Cardiac fibroblast (primary cell): ENCODE results near the gene ZDHHC16.

Source experiments
- DNase-seq, 2 donors: peaks; one replicate each; pipeline versions ENCODE4 v3.0.0 to v3.0.0-alpha.2; 2010; ENCODE audit warnings: low read depth in 2 of 2
- H3K4me3 ChIP-seq, 2 donors: replicated peaks in 1 of 2; 1 replicate in 1 of 2; 2 replicates in 1 of 2; pipeline ENCODE4 v1.5.1; 2011; ENCODE audit warnings: low read depth in 2 of 2, low read length in 2 of 2, mild to moderate bottlenecking in 2 of 2, moderate library complexity in 1 of 2
- TF ChIP-seq, protein P1 (sequence below): IDR thresholded peaks from one replicate; pipeline ENCODE4 v1.5.1; 2011; ENCODE audit warnings: low read depth, mild to moderate bottlenecking, low read length, inconsistent platforms

ZDHHC16 gene

DNA sequence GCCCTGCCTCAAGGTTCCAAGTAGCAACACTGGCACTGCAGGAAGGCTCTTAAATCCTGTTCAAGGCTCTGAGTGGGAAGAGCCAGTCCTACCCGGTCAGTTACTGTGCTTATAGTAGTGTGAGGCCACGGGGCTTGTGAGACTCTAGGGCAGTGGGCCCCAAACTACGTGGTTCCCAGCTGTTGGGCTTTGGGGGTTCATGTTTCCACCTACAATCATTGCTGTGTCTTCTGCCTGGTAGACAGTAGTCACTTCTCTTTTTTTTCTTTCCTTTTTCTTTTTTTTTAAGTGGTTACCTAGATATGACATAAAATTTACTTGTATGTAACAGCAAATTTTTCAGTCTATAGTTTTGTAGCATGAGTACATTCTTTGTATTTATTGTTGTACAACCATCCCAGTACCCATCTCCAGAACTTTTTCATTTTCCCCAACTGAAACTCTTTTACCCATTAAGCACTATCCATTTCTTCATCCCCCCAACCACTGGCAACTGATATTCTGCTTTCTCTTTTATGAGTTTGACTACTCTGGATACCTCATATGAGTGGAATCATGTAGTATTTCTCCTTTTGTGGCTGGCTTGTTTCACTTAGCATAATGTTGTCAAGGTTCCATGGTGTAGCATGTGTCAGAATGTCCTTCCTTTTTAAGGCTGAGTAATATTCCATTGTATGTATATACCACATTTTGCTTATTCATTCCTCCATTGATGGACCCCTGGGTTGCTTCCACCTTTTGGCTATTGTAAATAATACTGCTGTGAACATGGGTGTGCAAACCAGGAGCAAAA lies 60.4 kb downstream of the ZDHHC16 start:
- no peak overlapping the region for H3K4me3 ChIP-seq
- no peak for DNase-seq
- TF ChIP-seq, protein P1, sequence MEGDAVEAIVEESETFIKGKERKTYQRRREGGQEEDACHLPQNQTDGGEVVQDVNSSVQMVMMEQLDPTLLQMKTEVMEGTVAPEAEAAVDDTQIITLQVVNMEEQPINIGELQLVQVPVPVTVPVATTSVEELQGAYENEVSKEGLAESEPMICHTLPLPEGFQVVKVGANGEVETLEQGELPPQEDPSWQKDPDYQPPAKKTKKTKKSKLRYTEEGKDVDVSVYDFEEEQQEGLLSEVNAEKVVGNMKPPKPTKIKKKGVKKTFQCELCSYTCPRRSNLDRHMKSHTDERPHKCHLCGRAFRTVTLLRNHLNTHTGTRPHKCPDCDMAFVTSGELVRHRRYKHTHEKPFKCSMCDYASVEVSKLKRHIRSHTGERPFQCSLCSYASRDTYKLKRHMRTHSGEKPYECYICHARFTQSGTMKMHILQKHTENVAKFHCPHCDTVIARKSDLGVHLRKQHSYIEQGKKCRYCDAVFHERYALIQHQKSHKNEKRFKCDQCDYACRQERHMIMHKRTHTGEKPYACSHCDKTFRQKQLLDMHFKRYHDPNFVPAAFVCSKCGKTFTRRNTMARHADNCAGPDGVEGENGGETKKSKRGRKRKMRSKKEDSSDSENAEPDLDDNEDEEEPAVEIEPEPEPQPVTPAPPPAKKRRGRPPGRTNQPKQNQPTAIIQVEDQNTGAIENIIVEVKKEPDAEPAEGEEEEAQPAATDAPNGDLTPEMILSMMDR = no peak
